ENCODE data around the gene FEN1. TPM values are rescaled to one million over a fixed set of nuclear protein-coding genes. Genes with fewer than 3 reads are reported as not detected.

Gene FEN1
- polyA plus RNA-seq, 10 donors = 13.5 to 25.8 (median 15.5) TPM

DNA sequence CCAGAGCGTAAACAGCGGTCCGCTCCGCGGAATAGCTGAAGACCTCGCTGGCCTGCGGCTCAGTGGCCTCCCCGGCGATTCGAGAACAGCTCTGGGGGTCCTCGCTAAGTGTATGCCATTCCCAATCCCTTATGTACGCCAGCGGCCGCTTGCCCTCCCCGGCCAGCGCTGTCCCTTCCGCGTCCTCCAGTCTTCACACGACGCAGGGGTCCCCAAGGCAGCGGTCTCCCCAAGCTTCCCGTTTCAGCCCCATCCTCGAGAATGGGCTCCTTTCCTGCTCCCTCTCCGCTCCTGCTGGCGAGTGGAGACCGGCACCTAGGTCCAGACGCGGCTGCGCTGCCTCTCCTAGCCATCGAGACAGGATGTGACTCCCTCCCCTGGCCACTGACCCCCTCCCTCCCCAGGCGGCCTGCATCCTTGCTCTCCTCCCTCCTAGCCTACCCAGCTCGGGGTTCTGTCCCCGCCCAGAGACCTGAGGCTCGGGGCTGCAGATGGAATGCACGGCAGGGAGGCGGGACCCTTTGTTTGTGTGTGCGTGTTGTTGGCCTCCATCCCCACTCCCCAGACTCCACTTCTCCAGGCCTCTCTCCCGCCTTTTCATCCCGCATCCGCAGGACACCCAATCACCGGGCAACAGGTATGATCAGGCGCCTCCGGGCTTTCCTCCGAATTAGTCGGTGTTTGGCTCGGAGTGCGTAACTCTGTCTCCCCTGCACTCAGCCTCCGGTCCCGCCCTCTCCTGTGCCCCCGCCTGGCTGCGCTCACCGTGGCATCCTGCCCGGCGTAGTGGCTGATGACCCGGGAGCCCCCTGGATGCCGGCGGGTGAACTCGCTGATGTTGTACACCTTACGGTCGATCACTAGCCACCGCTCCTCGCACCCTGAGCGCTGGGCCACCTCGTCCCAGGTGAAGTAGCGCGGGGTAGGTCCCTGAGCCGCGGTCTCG, 23.4 kb downstream of the FEN1 start:
- peak; percentile 40 to 87 (median 60) for DNase-seq

DNA sequence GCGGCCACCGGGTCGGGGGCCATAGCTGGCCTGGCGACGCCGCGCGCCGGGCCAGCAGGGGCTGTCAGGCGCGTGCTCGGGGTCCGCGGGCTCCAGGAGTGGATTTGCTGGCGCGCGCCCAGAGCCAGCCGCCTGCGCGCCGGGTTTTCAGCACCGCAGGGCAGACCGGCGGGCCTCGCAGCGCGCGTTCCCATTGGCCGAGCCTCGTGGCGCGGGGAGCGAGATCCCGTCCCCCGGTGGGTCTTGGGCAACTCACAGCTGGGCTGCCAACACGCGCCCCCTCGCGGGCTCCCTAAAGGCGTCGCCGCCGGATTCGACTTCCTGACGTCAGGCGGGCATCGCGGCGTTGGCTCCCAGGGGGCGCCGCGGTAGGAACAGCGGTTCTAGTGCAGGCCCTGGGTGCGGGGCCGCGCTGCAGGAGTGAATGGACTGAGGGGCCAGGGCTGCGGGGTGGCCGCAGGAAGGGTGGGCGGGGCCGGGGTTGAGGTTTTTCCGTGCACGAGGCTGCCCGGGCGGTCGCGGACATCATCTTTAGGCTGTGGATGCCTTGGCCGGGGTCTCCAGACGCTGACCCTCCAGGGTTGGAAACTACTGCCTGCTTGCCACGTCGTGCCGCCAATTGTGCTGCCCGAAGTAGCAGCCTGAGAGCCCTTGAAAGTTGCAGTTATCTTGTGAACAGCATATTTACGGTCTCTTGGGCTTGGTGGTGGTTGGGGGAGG, 24.2 kb downstream of the FEN1 start, which contains the start of gene FADS1:
FADS1 (minus strand) TSS at position 268 of the 720 bp plus-strand sequence; CDS start at position 194, 74 bp downstream.
- DNase-seq = peak; percentile 84 to 93 (median 86)

DNA sequence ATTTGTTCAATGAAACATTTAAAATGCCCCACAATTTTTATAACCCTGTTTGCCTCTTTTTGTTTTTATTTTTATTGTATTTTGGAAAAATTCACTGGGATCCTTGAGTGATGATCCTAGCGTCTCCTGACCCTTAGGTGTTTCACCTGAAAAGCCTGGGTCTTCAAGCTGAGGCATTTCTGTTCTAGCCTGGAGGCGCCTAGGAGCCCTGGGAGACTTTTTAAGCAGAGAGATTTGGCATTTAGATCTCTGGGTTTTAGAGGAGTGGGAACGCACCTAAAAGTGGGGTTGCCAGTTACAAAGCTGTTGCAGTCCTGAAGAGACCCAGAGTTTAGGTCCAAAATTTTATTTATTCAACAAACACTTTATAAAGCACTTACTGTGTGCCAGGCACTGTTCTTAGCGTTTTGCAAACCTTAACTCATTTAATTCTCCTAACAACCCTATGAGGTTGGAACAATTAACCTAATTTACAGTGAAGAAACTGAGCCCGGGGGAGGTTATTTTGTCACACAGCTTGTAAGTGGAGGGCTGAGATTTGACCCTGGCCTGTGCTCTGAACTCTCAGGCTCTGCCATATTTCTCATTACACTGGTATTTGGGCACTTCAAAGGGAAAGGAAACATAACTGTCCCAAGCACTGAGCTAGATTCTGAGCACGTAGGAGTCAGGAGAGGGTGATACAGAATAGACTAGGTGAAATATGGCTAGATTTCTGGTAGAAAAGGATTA, 24.9 kb downstream of the FEN1 start:
- no peak for DNase-seq

DNA sequence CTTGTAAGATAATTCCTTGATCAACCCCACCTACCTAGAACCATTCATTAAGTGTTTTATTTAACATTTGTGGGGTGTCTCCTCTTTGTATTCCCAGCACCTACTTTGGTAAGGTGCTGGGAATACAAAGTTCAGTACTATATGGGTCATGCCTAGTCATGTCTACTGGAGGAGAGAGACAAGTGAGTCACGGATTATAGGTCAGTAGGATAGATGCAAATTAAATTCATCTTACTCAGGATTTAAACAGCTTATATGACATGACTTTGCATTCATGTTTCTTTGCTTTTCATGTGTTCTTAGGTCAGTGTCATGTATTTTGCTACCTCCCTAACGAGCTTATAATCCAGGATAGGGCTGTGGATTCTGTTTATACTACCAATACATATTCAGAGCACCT, 27.5 kb downstream of the FEN1 start:
- no peak for DNase-seq

DNA sequence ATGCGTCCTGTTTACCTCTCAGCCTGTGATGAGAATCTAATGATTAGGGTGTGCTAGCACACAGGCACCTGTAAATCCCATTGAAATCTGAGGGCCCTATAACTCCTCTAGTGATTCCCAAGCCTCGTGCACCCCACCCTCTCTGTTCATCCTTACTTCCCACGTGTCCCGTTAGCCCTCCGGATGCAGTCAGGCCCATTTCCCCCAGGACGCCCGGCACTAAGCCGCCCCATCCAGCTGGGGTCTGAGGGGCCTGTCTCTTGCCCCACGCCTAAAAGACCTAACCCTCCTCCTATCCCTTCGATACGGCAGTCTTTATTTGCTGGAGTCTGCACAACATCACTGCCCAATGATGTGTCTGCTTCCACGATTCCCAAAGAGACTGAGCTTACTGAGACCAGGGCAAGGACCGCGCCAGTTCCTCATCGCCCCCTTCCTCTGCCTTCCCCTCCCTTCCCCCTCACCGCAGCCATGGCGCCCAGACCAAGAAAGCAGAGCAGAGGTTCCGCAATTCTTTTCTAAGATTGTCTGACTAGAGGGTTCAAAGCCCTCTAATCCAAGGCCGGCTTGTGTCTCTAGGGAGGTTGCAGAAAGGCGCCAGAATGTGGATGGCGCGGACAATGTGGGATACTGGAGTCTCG, 34.3 kb downstream of the FEN1 start:
- no peak for DNase-seq

DNA sequence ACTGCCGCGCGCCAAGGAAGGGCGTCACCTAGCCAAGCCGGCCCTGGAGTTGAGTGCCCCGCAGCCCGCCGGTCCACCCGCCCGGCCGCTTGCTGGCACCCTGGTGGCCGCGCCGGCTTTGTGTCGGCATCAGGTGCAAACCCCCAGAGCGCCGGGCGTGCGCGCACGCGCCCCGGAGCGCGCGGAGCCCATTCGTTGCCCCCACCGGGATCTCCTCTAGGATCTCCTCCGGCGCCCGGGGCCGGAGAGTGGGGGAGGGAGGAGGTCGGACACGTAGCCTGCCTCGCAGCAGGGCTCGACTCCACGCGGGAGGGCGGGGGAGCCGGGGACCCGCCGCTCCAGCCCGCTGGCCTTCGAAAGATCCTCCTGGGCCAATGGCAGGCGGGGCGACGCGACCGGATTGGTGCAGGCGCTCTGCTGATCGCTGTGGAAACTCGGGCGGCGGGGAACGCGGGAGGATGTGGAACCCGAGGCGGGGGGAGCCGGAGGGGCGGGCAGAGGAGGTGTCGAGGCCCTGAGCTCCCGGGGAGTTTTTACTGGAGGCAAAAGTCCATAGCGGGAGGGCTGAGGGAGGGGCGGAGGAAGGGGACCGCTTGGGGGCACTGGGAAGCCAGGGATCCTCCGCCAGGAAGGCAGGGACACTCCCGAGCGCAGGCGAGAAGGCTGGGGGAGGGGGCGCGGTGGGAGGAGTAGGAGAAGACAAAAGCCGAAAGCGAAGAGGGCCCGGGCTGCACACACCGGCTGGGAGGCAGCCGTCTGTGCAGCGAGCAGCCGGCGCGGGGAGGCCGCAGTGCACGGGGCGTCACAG, 35.1 kb downstream of the FEN1 start, which contains the start of gene FADS2:
FADS2 (plus strand) TSS at position 730 of the 808 bp plus-strand sequence. CDS start 91 bp downstream, outside the sequence.
- DNase-seq = peak; percentile 95 to 99 (median 97)

DNA sequence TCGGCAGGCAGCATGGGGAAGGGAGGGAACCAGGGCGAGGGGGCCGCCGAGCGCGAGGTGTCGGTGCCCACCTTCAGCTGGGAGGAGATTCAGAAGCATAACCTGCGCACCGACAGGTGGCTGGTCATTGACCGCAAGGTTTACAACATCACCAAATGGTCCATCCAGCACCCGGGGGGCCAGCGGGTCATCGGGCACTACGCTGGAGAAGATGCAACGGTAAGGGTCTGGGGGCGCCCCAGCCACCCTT, 35.6 kb downstream of the FEN1 start:
- no peak for DNase-seq

DNA sequence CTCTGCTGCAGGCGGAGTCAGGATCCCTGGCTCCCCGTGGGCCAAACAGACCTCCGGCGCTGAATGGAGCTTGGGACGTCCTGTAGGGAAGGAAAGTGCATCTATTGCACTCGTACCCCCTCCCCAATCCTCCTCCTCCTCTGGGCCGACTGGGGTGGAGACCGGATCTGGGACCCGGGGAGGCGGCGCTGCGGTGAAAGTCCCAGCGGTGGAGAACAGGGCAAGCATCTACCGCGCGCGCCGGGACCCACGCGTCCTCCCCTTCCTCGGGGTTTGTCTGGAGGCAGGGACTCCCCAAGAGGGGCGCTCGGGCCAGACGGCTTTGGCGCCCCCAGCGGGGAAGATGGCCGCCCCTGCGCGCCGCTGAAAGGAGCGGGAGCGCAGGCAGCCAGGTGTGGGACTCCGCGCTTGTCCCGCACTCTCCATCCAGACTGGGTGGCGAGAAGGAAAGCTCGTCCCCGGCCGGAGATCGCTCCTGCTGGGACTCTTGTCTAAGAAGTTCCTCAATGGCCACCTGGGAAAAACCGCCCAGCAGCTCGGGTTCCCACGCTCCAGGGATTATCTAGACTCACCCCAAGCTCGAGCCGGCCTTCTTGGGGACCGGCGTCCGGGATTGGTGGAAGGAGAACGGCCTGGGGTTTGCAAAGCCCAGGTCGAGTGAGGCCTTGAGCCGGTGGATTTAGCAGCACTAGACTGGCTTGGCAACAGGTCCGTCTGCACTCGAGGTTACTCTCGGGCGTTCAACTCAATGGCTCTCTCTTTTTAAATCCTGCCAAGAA, 36.1 kb downstream of the FEN1 start:
- DNase-seq = peak in 2 of 3 donors; percentile 49 to 83

DNA sequence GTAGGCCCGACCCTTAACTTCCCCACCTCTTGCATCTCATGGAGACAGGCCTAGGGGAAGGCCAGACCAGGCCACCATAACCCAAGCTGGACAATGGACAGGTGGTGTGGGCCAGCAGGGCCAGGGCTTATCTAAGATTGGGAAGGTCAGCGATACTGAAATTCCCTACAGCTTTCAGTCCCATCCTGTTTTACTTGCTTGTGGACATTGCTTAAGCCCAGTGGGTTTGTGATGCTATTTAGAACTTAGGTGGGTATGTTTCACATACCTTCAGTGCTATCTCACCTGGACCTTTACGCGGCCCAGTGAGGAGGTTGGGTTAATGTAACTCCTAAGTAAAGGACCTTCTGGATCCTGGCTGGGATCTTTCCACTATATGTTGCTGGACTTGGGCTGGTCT, 37.1 kb downstream of the FEN1 start:
- no peak for DNase-seq

DNA sequence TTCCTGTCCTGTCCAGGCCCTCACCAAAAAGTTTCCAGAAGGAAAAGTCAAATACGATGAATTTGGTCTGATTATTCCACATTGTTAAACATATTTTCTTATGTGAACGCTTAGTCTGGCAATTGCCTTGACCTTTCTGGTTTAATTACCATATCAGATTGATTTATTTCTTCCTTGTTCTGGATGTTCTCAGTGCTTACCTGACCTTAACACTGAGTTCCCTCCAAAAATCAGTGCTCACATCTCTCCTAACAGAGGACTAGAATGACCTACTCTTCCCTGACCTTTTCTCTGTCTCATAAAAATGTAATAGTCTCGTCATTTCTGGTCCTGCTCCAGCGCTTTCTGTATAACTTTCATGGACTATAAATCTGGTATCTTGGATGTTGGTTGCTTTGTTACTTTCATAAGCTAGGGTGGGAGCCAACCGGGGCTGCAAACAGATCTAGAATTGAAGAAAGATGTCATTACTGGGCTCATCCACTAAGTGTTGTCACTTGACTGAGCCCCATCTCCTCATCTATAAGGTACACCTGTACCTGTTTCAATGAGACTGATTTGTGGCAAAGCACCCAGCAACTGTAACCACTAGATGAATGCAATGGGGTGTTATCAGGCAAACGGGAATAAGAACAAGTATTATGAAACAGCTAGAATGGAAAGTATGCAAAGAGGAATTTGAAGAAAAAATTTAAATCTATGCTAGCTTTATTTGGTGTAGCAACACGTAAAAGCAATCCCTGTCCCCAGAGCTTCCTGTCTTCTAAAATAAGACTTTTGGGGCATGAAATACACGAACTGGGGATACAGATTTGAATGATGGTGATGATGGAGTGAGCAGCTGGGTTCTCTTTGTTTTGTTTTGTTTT, 37.8 kb downstream of the FEN1 start:
- peak in 2 of 3 donors; percentile 51 to 77 for DNase-seq

DNA sequence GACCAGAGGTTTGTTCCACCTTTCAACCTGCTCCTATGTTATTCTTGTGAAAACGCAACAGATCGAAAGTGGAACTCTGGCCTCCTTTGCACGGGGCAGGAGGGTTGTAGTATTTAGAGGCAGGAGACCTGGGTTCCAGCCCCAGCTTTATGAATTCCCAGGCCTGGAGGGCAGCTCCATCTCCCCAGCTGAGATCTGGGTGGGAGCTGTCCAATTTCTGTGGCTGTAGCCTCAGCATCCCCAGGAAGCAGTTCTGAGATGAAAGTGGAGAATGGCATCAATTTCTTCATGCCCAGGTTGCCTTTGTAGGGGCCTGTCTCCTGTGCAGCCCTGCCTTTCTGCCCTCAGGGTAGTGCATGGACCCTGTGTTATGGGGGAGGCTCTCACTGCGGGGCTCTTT, 39.5 kb downstream of the FEN1 start:
- no peak for DNase-seq

DNA sequence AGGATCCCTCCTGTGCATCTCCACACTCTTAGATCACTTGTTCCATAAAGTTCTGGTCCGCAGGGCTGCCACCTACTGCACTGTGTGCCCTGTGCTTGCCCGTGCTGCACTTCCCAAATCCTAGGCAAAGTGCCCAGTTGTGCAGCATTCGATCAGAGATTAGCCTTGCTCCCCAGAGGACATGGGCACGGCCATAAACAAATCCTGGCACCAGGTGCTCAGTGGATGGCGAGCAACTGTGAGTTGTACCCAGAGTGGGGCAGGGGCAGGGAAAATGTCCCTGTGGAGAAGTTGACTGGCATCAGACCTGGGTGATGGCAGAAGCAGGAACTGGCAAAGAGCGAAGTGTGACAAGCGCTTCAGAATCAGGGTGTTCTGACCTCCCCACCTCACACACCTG, 40.0 kb downstream of the FEN1 start:
- DNase-seq = no peak

DNA sequence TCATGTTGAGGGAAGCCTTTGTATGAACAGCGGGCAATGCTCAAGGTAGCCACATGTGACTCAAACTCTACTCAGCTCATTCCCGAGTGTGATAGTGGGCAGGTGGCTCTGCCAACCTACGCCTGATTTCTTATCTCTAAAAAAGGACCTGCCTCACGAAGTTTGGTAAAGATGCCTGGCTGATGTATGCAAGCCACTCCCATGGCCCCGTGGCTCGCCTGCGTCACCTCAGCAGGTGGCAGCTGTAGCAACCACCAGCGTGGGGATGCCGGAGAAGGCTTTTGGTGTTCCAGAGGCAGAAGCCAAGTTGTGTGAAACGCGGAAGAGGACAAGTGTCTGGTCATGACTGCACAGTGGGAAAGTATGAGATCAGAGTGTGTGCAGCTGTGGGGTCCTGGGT, 40.8 kb downstream of the FEN1 start:
- no peak for DNase-seq

DNA sequence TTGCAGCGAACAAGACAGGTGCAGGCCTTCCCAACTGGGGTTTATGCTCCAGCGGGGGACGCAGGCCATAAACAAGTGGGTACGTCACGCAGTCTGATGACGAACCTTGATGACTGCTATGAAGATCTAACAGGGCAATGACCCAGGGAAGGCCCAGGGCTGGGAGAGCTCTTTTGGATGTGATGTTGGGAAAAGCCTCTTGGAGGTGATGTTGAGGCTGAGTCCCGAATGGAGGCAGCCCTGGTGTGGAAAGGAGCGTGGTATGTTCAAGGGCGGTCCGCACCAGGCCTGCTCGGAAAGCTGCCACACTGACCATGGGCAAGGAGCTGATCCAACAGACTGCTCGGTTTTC, 41.2 kb downstream of the FEN1 start:
- peak in 1 of 3 donors; percentile 41 for DNase-seq

DNA sequence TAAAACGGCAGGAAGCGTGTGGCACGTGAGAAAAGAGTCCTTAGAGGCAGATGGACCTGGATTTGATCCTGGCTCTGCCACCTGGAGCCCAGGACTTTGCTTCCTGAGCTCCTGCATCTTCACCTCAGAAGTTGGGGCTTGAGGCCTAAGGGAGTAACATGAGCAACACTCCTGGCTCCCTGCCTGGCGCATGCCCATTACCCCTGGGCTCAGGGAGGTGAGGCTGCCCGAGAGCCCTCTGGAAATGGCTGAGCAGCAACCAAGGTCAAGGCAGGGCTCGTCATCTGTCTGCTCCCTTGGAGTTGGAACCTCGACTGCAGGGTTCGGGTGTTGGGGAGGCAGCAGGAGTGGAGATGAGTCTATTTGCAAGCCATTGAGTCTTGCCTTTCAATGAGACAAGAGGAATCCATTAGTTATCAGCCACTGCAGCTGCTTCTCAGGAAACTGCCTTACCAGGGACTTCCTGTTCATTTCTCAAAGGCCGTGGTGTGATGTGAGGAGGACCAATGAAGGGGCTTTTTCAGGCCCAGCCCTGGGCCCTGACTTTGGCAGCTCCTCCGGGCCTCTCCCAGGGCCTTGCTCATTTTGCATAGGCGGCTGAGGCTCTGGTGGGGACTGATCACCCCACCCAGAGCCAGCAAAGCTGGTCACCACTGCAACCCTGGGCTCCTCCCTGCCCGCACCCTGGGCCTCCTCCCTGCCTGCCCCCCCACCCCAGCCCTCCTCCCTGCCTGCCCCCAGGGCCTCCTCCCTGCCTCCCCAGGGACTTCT, 41.8 kb downstream of the FEN1 start:
- peak in 2 of 3 donors; percentile 72 to 87 for DNase-seq

DNA sequence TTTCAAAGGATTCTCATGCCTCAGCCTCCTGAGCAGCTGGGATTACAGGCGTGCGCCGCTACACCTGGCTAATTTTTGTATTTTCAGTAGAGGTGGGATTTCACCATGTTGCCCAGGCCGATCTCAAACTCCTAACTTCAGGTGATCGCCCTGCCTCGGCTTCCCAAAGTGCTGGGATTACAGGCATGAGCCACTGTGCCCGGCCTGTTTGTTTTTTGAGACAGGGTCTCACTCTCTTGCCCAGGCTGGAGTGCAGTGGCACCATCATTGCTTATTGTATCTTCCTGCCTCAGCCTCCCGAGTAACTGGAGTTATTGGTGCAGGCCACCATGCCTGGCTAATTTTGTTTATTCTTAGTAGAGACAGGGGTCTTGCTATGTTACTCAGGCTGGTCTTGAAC, 43.5 kb downstream of the FEN1 start:
- no peak for DNase-seq

DNA sequence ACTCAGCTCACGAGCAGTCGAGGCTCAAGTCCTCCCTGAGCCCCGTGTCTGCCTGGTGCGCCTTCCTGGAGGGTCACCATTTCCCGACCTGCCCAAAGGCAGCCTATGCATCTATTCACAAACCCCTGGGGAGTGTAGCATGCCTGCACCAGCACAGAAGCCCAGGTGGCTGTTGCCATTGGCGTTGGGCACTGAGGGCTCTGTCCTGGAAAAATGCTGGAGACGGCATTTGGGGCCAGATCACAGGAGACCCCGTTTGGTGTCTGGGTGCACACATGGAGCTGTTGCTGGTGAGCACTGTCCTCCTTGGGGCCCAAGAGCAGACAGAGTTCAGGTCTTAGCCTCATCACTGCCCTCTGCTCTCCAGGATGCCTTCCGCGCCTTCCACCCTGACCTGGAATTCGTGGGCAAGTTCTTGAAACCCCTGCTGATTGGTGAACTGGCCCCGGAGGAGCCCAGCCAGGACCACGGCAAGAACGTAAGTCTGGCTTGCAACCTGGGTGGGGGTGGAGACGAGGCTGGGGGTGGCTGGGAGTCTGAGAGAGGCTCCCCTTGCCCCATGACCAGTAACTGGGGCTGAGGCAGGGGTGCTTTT, 44.8 kb downstream of the FEN1 start:
- no peak for DNase-seq

DNA sequence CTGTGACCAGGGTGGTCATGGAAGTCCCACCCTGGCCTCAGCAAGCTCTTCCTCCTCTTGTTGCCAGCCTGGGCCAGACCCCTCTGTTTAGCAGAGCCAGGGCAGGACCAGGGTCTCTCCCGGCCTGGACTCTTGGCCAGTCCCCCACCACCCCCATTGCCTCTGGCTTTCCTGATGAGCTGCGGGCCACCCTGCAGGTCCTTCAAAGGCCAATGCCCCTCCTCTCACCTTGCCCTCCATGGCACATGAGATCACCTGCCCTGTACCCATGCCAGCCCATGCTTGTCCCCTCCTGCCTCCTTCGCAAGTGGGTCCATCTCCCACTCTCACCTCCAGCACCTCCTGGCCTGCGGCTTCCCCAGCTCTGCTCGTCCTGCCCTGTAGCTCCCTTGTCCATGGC, 45.8 kb downstream of the FEN1 start:
- no peak for DNase-seq
